WTC11 (cell line): ENCODE data around the gene HUS1.

Source experiments
- ATF1 ChIP-seq: sonication (generic); formaldehyde crosslinking; IDR thresholded peaks from 2 replicates; pipeline ENCODE4 v1.8.1; 2023; ENCODE audit warnings: mild to moderate bottlenecking, moderate library complexity, missing genetic modification reagents
- ATF3 ChIP-seq: sonication (generic); formaldehyde crosslinking; conservative IDR thresholded peaks from 2 replicates; pipeline ENCODE4 v1.8.1; 2022; ENCODE audit warnings: mild to moderate bottlenecking, missing genetic modification reagents
- ATF6 ChIP-seq: sonication (generic); formaldehyde crosslinking; IDR thresholded peaks from 2 replicates; pipeline ENCODE4 v1.8.1; 2023; ENCODE audit warnings: mild to moderate bottlenecking, missing genetic modification reagents
- CTCF ChIP-seq: fragments of 200-600 bp; IDR thresholded peaks from 2 replicates; pipeline ENCODE4 v1.8.0; 2022; ENCODE audit warnings: antibody characterized with exemption
- ETV6 ChIP-seq: sonication (generic); formaldehyde crosslinking; IDR thresholded peaks from 2 replicates; pipeline ENCODE4 v1.8.1; 2022; ENCODE audit warnings: mild to moderate bottlenecking, missing genetic modification reagents
- IRF1 ChIP-seq: sonication (generic); formaldehyde crosslinking; IDR thresholded peaks from 2 replicates; pipeline ENCODE4 v1.8.0; 2023; ENCODE audit warnings: missing genetic modification reagents
- JUN ChIP-seq: sonication (generic); formaldehyde crosslinking; IDR thresholded peaks from 2 replicates; pipeline ENCODE4 v1.8.0; 2023; ENCODE audit warnings: mild to moderate bottlenecking, missing genetic modification reagents
- SMAD3 ChIP-seq: sonication (generic); formaldehyde crosslinking; IDR thresholded peaks from 2 replicates; pipeline ENCODE4 v1.8.0; 2022; ENCODE audit warnings: missing genetic modification reagents, mild to moderate bottlenecking, borderline replicate concordance
- SP1 ChIP-seq: sonication (generic); formaldehyde crosslinking; conservative IDR thresholded peaks from 2 replicates; pipeline ENCODE4 v1.8.1; 2022; ENCODE audit warnings: missing genetic modification reagents
- USF2 ChIP-seq: sonication (generic); formaldehyde crosslinking; IDR thresholded peaks from 2 replicates; pipeline ENCODE4 v1.8.1; 2023; ENCODE audit warnings: mild to moderate bottlenecking, missing genetic modification reagents, moderate library complexity
- ZNF263 ChIP-seq: sonication (generic); formaldehyde crosslinking; IDR thresholded peaks from 2 replicates; pipeline ENCODE4 v1.8.1; 2022; ENCODE audit warnings: low read depth, mild to moderate bottlenecking, moderate library complexity, missing genetic modification reagents
- ZNF396 ChIP-seq: fragments of 250-450 bp; sonication (Bioruptor Pico); IDR thresholded peaks from 2 replicates; pipeline ENCODE4 v1.8.0; 2021; ENCODE audit warnings: mild to moderate bottlenecking, moderate library complexity, borderline replicate concordance

- TF ChIP-seq SP1 (CRISPR knock-in tag) (no peak), CTCF (no peak), ATF3 (no peak), USF2 (CRISPR knock-in tag) (no peak), ETV6 (CRISPR knock-in tag) (no peak), ATF1 (CRISPR knock-in tag) (no peak), ZNF396 (no peak), ATF6 (CRISPR knock-in tag) (no peak), ZNF263 (CRISPR knock-in tag) (no peak), SMAD3 (CRISPR knock-in tag) (no peak), JUN (CRISPR knock-in tag) (no peak), IRF1 (no peak)
Observed at GRCh38 chr7:47947355-47947749, 32.1 kb downstream of the HUS1 start.
